Fibroblast of peridontal ligament (primary cell): ENCODE measurements around the gene MET.
"Not testable (repeated sequence)": the region's sequence is repeated elsewhere in the genome, so short reads cannot be mapped to it uniquely, and the experiment has no call there.

ENCODE experiments used
- DNase-seq: peaks from one replicate; pipeline ENCODE4 v3.0.0-alpha.2; 2010; ENCODE audit errors: extremely low read depth

Gene MET

GRCh38 chr7:116727432-116728009 lies 55.5 kb downstream of the MET start:
- no peak for DNase-seq

- no peak for DNase-seq
Observed at GRCh38 chr7:116728413-116728812, 56.4 kb downstream of the MET start.

DNA sequence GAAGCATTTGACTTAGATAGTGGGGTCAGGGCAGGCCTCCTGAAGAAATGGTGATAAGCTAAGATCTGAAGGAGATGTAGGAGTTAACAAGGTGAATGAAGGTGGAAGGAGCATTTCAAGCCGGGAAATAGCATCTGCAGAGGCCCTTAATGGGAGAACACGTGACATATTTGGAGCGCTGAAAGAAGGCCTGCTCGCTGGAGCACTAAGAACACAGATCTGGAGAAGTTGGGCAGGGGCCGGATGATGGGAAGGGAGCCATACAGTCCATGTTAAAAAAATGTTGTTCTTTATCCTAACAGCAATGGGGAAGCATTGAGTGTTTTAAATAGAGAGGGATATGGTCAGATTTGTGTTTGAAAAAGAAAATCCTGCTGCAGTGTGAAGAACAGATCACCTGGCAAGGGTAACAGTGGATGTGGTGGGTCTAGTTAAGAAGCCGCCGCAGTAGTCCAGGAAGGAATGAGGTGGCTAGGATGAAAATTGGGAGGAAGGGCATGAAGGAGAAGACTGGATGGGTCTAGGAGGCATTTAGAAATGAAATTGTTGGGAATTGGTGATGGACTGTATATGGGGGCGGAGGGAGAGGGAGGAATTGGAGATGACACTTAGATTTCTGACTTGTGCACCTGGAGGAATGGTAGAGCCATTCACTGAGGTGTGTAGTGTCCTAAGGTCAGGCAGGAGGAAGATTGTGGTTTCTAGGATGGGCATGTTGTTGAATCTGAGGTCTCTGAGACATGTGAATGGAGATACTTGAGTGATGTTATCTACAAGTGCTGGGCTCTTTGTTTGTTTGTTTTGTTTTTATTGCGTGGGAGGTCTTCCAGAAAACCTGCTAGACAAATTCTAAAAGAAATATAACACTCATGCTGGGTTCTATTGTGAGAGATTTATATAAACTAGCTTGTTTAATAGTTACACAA lies 58.4 kb downstream of the MET start:
- DNase-seq, result no peak

DNA sequence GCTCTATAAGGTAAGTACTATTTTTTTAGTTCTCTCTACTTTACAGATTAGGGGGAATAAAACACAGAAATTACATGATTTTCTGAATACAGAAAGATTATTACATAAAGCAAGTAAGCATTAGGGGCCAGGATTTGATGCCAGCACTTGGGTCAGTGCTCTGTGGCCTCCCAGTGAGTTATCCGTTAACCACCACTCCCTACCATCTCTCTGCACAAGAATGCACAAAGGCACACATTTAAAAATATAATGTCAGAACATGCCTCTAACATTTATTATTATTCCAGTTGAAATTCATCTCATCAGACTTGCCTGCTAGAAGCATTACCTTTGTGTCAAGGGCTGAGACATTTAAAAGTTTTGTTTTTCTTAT lies 59.0 kb downstream of the MET start:
- DNase-seq, result no peak

GRCh38 chr7:116731445-116732335 lies 59.7 kb downstream of the MET start:
- DNase-seq, result no peak

- DNase-seq, result no peak
Observed at GRCh38 chr7:116732788-116733694, 61.0 kb downstream of the MET start.

DNA sequence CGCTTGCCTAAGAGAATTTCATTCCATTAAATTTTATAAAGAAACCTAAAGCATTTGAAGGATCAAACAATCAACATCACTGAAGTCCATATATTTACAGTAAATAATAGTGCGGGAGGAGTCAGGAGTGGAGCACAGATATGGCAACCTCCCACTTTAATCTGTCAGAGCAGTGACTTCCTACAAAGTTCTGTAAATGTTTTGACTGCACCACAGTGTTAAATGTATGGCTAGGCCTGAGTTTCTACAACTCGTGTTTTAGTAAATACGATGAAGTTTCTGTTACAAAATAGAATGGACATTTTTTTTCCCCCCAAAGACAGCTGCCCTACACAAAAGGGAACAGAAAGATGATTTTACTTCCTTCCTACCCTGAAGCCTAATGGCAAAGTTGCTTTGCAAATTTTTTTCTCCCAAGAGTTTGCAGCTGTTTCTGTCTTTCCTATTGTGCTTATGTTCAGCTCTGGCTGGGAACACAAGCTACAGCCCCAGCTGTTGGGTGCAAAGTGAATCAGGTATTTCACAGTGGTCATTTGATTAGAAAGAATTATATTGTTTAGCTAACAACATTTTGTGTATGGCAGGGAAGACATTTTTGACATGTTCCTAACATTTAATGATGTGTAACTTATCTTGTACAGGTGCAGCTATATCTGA lies 62.1 kb downstream of the MET start:
- DNase-seq, result no peak

DNA sequence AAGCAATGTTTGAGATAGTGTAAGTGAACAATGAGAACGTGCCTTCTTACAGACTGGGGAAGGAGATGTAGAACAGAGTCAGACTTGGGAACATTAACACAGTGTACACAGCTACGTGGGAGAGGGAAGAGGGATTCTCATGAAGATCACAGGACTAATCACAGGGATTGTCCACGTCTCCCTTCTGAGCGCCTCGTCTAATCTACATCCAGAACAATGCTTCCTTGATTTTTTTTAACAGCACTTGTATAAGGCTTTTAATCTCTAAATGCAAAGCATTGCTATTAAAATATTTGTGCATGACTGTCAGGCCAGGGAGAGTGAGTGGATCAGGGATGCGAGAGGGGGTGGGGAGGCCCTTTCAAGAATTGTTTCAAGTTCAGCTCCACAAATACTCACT lies 62.7 kb downstream of the MET start:
- DNase-seq, result no peak

DNA sequence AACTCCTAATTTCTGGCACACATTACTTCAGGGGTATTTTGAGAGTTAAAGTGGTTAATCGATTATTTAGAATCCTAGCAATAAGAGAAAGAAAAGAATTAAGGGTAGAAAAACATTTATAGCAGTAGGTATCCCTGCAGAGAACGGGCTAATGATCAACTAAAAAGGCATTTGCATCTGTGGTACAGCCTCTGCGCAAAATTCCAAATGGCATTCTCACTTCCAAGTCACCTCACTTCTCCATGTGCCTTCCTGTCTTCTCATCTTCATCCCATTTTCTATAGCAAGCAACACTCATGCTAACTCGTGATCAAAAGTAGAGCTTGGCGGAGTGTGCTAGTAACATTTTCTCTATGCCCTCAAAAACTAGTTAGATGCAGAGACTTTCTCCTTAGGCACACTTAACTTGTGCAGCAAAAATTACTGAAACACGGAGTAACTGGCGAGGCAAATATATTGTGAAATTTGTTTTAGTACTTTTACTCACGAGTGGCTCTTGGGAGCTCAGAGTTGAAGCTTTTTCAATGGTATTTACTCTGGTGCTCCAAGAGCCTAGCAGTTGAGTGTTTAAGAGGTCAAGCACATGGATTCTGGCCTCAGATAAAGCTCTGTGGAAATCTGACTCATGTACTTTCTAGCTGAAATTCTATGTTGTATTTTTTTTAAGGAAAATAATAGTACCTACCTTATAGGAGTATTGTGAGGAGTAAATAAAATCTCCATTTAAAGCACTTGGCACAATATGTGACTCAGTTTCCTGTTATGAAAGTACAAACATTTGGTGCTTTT lies 65.1 kb downstream of the MET start:
- DNase-seq, result peak; percentile 19

DNA sequence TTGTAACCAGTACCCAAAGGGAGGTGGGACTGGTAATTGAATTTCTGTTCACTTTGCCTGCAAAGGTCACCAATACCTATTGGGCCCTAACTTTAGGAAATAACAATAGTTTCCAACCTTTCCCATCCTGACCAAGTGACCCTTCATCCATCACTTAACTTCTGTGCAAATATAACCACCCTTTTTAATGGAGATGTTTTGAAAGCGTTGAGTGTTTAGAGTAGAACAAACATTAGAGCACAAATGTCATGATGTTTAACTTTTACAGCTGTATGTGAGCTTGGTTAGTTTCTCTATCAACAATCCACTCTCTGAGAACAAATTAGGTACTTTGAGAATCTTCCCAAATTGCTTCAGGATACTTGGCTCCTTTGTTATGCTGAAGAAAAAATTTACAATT lies 66.4 kb downstream of the MET start:
- no peak for DNase-seq

- no peak for DNase-seq
Observed at GRCh38 chr7:116739307-116739706, 67.3 kb downstream of the MET start.

- peak; percentile 23 for DNase-seq
Observed at GRCh38 chr7:116740231-116740630, 68.2 kb downstream of the MET start.

- DNase-seq, result no peak
Observed at GRCh38 chr7:116740755-116741462, 68.9 kb downstream of the MET start.

DNA sequence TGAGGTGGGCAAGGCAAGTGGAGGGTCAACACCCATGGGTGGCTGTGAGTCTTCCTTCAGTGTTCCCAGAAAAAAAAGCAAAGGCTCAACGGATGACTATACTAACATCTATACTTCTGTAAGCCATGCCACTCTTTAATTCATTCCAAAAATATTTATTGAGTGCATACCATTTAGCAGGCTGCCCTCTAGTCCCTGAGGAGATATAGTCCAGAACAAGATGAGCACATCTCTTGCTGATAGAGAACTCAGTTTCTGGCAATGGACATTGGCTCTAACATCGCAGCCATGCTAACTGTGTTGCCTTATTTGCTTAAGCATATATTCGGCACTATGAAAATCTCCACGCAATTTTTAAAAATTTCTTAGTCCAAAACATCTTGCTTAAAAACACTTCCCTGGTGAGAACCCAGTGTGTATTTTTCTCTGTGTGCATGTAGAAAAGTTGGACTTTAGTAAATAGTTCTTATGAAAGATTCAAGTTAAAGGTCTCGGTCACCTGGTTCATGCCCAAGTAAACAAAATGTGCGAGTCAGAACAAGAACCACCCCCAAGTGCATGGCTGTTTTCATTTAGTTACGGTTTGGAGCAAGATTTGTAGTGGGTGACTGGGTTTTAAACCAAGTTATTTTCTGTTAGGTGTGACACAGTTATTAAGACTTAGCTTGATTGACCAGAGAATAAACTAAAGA lies 69.8 kb downstream of the MET start:
- DNase-seq, result no peak

- DNase-seq, result no peak
Observed at GRCh38 chr7:116742641-116743040, 70.6 kb downstream of the MET start.

GRCh38 chr7:116743835-116744234 lies 71.8 kb downstream of the MET start:
- not testable (repeated sequence) for DNase-seq

DNA sequence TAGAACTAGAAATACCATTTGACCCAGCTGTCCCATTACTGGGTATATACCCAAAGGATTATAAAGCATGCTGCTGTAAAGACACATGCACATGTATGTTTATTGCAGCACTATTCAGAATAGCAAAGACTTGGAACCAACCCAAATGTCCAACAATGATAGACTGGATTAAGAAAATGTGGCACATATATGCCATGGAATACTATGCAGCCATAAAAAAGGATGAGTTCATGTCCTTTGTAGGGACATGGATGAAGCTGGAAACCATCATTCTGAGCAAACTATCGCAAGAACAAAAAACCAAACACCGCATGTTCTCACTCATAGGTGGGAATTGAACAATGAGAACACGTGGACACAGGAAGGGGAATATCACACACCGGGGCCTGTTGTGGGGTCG lies 74.4 kb downstream of the MET start:
- DNase-seq, result not testable (repeated sequence)

DNA sequence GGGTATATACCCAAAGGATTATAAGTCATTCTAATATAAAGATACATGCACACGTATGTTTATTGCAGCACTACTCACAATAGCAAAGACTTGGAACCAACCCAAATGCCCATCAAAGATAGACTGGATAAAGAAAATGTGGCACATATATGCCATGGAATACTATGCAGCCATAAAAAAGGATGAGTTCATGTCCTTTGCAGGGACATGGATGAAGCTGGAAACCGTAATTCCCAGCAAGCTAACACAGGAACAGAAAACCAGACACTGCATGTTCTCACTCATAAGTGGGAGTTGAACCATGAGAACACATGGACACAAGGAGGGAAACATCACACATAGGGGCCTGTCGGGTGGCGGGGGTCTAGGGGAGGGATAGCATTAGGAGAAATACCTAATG lies 79.1 kb downstream of the MET start:
- DNase-seq, result not testable (repeated sequence)
